ENCODE data around the gene CLHC1.

CLHC1 gene

DNA sequence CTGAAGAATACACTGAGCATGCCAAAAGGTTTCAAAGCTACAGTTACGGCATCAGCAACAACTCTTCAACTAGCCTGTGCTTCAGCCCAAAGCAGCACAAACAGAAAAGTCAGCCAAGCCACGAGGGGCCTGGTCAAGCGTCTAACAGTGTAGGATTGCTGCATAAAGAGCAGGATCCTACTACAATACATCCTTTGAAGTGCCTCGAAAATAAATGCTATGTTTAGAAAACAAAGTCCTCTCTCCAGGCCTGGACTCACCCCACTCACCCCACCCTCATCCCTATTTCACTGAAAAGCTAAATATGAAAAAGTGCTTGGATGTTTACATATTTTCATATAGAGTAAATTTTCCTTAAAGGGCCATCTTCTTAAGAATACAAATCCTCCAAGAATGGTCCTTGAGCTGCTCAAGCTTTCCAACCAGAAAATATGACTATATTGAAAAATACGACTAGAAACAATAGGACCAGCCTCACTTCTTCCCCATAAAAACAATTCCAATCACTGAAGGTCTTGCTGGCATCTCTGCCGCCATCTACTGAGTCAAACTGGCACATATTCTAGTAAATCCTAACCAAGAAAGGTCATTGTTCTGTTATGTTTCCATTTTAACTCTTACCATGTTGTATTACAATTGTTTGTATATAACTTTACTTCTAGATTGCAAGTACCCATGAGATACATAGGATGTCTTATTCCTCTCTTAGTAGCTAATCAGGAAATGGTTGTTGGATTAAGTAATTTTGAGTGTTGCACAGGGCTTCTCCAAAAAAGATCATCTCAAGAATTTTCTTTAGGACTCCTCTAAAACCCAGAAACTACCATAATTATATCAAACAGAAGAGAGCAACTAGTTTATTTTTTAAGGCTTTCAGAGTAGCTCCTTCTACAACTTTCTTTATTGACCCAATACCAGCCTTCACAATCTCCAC is 63.6 kb downstream of the CLHC1 start:
- no peaks in the 10 kb centered on the region for H3K9me3 ChIP-seq (ENCODE audit: insufficient read depth, low read depth, low read length)
- no peaks in the 10 kb centered on the region for H3K27me3 ChIP-seq (ENCODE audit: insufficient read depth, low read length)
- H3K4me1 ChIP-seq (ENCODE audit: insufficient read depth, low read length), result peaks cover 34% of the 10 kb centered on the region
- H3K36me3 ChIP-seq (ENCODE audit: insufficient read depth, low read length), result no peaks in the 10 kb centered on the region
- WGBS, result 55% methylated on average over 6 of the region's 6 CpGs
- no peak overlapping the region for H3K9ac ChIP-seq (ENCODE audit: low read depth, low read length)
- H3K4me3 ChIP-seq (ENCODE audit: low read length), result no peak overlapping the region
- H3K27ac ChIP-seq (ENCODE audit: low read depth, low read length), result peak overlapping the region; percentile 12; the same call in 1 of the 2 replicates

DNA sequence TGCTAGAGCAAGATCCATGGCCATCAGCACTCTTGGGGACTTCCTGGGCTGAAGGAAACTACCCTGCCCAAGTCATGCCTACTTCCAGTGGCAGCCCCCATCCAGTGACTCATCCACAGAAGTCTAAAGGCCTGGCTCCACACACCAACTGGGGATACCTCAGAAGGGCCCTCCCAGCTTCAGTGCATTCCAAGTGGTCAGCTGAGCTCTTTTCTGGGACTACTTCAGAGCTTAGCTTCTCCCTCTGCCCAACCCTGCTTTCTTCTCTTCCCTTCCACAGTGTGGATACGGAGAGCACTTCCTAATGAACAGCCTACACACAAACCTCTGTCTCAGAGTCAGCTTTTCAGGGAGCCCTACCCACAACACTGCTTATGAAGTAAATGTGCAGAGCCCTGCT is 66.5 kb downstream of the CLHC1 start:
- H3K27ac ChIP-seq (ENCODE audit: low read depth, low read length), result no peak overlapping the region
- whole genome bisulfite sequencing, result 91% methylated on average over 1 of the region's 1 CpG
- H3K4me1 ChIP-seq (ENCODE audit: insufficient read depth, low read length), result peaks cover 40% of the 10 kb centered on the region
- no peaks in the 10 kb centered on the region for H3K9me3 ChIP-seq (ENCODE audit: insufficient read depth, low read depth, low read length)
- H3K4me3 ChIP-seq (ENCODE audit: low read length), result no peak overlapping the region
- H3K36me3 ChIP-seq (ENCODE audit: insufficient read depth, low read length), result no peaks in the 10 kb centered on the region
- H3K27me3 ChIP-seq (ENCODE audit: insufficient read depth, low read length), result no peaks in the 10 kb centered on the region
- H3K9ac ChIP-seq (ENCODE audit: low read depth, low read length), result no peak overlapping the region

DNA sequence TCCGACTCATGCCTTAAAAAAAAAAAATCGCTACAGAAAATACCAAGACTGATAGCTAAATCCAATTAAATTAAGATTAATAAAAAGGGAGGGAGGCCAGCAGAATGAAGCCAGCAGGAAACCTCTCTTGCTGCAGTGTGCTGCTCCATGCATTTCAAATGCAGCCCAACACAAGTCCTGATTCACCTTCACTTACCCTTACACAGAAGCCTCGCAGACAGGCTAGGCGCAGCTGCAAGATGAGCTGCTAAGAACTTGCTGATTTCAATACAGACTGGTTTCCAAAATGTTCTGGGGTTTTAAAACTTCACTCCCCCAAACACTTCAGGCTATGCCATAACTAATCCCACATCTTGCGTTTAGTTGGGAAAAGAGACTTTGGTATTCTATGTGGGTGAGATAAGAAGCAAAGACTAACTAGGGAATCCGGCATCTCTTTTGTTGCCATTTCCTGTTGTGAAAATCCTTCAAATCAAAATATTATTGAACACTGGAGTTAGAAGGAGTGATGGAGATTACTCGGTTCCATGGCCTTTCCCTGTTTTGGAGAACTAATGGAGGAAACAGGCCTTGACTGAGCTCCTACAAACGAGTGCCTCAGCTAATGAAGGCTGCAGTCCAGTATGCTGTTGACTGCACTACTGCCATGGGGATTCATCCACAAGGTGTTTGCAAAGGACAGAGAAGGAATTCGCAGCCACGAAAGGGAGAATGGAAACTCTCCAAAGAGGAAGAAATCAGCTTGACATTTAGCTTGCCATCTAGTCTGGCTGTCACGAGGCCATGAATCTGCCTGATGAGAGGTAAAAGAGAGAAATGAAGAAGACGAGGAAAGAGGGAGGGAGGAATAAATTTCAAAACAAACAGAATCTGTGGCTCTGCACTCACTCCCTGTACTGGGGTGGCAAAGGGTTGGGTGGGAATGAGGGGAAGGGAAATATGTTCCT is 67.3 kb downstream of the CLHC1 start:
- H3K27me3 ChIP-seq (ENCODE audit: insufficient read depth, low read length), result no peaks in the 10 kb centered on the region
- WGBS, result 91% methylated on average over 10 of the region's 12 CpGs
- no peak overlapping the region for H3K27ac ChIP-seq (ENCODE audit: low read depth, low read length)
- H3K36me3 ChIP-seq (ENCODE audit: insufficient read depth, low read length), result no peaks in the 10 kb centered on the region
- H3K4me3 ChIP-seq (ENCODE audit: low read length), result no peak overlapping the region
- H3K9me3 ChIP-seq (ENCODE audit: insufficient read depth, low read depth, low read length), result no peaks in the 10 kb centered on the region
- H3K4me1 ChIP-seq (ENCODE audit: insufficient read depth, low read length), result peaks cover 40% of the 10 kb centered on the region
- H3K9ac ChIP-seq (ENCODE audit: low read depth, low read length), result no peak overlapping the region

DNA sequence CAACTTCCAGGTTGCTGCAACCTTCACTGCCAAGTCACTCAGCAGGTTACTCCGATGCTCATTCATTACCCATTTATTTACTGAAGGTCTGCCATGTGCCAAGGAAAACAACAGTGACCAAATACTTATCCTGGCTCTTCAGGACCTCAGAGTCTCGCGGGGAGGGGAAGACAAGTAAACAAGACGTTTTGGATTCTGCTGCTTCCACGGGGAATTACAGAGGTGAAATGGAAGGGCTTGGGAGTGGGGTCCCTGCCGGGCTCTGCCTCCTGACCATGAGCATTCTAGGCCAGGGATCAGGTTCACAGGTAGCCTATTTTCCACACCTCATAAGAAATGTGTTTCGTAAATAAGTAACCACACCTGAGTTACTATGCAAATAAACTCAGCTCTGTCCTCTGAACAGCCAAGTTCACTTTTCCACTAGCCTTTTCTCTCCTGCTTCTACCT is 68.1 kb downstream of the CLHC1 start:
- Histone ChIP-seq H3K27me3 (ENCODE audit: insufficient read depth, low read length) (no peaks in the 10 kb centered on the region), H3K4me3 (ENCODE audit: low read length) (no peak overlapping the region), H3K4me1 (ENCODE audit: insufficient read depth, low read length) (peaks cover 40% of the 10 kb centered on the region), H3K36me3 (ENCODE audit: insufficient read depth, low read length) (no peaks in the 10 kb centered on the region), H3K27ac (ENCODE audit: low read depth, low read length) (no peak overlapping the region), H3K9me3 (ENCODE audit: insufficient read depth, low read depth, low read length) (no peaks in the 10 kb centered on the region), H3K9ac (ENCODE audit: low read depth, low read length) (no peak overlapping the region)
- 81% methylated on average over 7 of the region's 7 CpGs for WGBS

DNA sequence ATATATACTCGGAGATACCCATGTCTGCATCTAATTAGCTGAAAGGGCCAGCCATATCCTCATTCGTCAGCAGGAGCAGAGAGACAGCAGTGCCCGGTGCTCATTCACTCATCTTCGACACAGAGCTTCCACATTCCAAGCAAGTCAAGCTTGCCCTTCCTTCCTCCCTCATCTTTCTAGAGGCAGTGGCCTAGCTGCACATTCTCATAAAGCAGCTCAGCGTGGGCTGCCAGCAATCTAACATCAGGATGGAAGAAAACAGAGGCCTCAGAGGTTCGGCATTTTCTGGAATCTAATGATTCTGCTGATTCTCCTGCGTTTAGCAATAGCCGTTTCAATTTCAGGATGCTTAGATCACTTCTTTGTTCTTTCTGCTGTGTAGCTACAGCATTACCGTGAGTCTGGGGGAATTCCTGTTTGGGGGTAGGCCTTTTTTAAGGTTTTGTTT is 68.8 kb downstream of the CLHC1 start:
- Histone ChIP-seq H3K4me3 (ENCODE audit: low read length) (no peak overlapping the region), H3K27ac (ENCODE audit: low read depth, low read length) (no peak overlapping the region), H3K36me3 (ENCODE audit: insufficient read depth, low read length) (no peaks in the 10 kb centered on the region), H3K4me1 (ENCODE audit: insufficient read depth, low read length) (peaks cover 38% of the 10 kb centered on the region), H3K9ac (ENCODE audit: low read depth, low read length) (no peak overlapping the region), H3K9me3 (ENCODE audit: insufficient read depth, low read depth, low read length) (no peaks in the 10 kb centered on the region), H3K27me3 (ENCODE audit: insufficient read depth, low read length) (no peaks in the 10 kb centered on the region)
- 84% methylated on average over 9 of the region's 9 CpGs for WGBS

DNA sequence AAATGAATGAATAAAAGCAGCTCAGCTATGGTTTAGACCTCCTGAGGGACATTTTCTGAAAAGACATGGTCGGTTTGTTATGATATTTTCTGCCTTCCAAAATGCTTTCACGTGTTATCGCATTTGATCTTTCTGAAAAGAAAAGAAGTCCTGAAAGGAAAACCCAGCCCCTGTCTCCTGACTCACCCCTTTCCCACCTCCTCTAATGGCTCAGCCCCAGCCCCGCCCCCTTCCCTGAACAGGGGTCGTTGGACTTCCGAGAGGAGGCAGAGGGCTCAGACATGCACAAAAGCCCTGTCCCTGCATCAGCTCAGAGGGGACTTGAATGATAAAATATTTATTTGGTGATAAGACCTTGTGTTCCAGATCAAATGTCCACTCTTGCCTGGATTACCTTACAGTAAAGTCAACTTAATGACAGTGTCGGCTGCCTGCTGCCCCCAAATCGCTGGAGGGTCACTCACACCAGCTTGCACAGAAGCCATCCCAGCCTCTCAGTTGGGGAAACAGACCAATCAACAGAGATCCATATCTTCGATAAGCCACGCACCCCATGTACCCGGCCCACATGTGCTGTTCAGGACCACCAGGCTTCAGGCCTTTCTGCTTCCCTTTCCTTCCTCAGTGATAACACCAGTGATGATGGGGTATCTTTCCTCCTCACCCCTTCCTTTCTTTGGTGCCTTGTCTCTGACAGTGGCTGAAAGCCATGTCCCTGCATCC is 69.6 kb downstream of the CLHC1 start:
- H3K9ac ChIP-seq (ENCODE audit: low read depth, low read length), result no peak overlapping the region
- H3K36me3 ChIP-seq (ENCODE audit: insufficient read depth, low read length), result no peaks in the 10 kb centered on the region
- WGBS, result 69% methylated on average over 11 of the region's 11 CpGs
- no peaks in the 10 kb centered on the region for H3K27me3 ChIP-seq (ENCODE audit: insufficient read depth, low read length)
- H3K4me1 ChIP-seq (ENCODE audit: insufficient read depth, low read length), result peaks cover 31% of the 10 kb centered on the region
- no peak overlapping the region for H3K27ac ChIP-seq (ENCODE audit: low read depth, low read length)
- no peaks in the 10 kb centered on the region for H3K9me3 ChIP-seq (ENCODE audit: insufficient read depth, low read depth, low read length)
- no peak overlapping the region for H3K4me3 ChIP-seq (ENCODE audit: low read length)

DNA sequence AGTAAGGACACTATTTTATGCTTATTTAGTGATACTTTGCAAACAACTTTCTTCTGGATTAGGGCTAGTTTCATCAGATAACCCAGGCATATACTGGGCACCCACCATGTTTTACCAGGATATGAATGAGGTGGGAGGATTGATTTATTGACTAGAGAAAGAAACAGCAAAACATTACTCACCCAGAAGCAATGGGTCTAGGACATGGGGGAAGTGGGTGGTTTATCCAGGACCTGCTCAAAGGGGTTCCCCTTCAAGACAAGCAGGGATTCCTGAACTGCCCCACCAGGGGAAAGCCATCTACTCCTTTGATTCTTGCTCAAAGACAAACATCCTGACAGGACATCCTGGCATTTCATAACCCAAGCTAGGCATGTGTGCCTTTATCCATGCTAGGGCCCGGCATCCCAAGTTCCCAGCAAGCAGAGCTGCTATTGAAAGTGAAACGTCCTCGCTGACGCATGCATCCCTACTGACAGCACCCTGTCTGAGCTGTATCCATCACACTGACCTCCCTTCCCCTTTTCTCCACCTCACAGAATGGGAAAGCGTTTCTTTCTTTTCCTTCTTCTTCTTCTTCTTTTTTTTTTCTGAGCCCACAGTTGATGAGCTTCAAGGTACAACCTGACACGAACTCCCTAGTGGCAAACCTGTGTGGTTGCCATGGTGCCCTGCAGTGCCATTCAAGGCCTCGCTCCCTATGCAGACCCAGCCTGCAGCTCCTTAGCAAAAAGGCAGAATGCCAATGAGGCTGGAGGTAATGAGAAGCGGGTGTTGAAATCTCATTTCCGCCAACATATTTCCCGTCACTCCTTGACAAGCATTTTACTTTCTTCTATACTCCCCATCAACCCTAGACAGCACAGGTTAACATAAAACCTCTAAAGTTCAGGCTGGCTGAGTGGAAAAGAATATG is 70.5 kb downstream of the CLHC1 start:
- 85% methylated on average over 10 of the region's 10 CpGs for WGBS
- Histone ChIP-seq H3K9me3 (ENCODE audit: insufficient read depth, low read depth, low read length) (no peaks in the 10 kb centered on the region), H3K4me1 (ENCODE audit: insufficient read depth, low read length) (peaks cover 34% of the 10 kb centered on the region), H3K27ac (ENCODE audit: low read depth, low read length) (no peak overlapping the region), H3K9ac (ENCODE audit: low read depth, low read length) (no peak overlapping the region), H3K4me3 (ENCODE audit: low read length) (no peak overlapping the region), H3K36me3 (ENCODE audit: insufficient read depth, low read length) (no peaks in the 10 kb centered on the region), H3K27me3 (ENCODE audit: insufficient read depth, low read length) (no peaks in the 10 kb centered on the region)

DNA sequence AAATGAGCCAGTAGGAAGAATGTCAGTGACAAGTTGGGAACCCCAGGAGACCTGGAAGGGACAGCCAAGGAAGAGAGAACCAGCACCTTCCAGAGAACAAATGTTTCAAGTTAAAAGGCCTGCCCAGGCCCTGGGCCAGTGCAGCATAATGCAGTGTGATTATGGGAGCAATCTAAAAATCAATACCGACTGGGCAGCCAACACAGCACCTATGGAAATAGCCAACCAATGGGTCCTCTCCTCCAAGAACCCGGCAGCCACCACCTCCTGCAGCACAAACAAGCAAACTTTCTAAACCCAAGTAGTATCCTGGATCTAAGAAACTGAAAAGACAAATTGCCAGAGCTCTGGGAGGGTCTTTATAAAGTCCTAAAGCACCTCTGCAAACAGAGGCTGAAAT is 71.7 kb downstream of the CLHC1 start:
- Histone ChIP-seq H3K9me3 (ENCODE audit: insufficient read depth, low read depth, low read length) (no peaks in the 10 kb centered on the region), H3K4me3 (ENCODE audit: low read length) (no peak overlapping the region), H3K27ac (ENCODE audit: low read depth, low read length) (no peak overlapping the region), H3K9ac (ENCODE audit: low read depth, low read length) (no peak overlapping the region), H3K27me3 (ENCODE audit: insufficient read depth, low read length) (no peaks in the 10 kb centered on the region), H3K36me3 (ENCODE audit: insufficient read depth, low read length) (no peaks in the 10 kb centered on the region), H3K4me1 (ENCODE audit: insufficient read depth, low read length) (peaks cover 44% of the 10 kb centered on the region)
- WGBS, result 87% methylated on average over 2 of the region's 2 CpGs

DNA sequence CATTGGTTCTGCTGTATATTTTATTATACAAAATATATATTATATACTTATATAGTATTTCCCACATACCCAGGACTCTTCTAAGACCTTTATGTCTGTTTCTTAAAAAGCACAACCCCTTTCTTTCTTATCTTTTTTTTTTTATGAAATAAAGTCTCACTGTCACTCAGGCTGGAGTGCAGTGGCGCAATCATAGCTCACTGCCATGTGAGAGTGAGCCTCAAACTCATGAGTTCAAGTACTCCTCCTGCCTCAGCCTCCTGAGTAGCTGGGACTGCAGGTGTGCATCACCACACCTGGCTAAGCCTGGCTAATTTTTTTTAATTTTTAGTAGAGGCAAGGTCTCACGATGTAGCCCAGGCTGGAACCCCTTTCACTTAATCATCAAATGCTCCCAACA is 72.3 kb downstream of the CLHC1 start:
- H3K4me3 ChIP-seq (ENCODE audit: low read length), result no peak overlapping the region
- 90% methylated on average over 2 of the region's 2 CpGs for WGBS
- H3K9me3 ChIP-seq (ENCODE audit: insufficient read depth, low read depth, low read length), result no peaks in the 10 kb centered on the region
- no peaks in the 10 kb centered on the region for H3K36me3 ChIP-seq (ENCODE audit: insufficient read depth, low read length)
- H3K9ac ChIP-seq (ENCODE audit: low read depth, low read length), result no peak overlapping the region
- peaks cover 40% of the 10 kb centered on the region for H3K4me1 ChIP-seq (ENCODE audit: insufficient read depth, low read length)
- no peaks in the 10 kb centered on the region for H3K27me3 ChIP-seq (ENCODE audit: insufficient read depth, low read length)
- no peak overlapping the region for H3K27ac ChIP-seq (ENCODE audit: low read depth, low read length)

DNA sequence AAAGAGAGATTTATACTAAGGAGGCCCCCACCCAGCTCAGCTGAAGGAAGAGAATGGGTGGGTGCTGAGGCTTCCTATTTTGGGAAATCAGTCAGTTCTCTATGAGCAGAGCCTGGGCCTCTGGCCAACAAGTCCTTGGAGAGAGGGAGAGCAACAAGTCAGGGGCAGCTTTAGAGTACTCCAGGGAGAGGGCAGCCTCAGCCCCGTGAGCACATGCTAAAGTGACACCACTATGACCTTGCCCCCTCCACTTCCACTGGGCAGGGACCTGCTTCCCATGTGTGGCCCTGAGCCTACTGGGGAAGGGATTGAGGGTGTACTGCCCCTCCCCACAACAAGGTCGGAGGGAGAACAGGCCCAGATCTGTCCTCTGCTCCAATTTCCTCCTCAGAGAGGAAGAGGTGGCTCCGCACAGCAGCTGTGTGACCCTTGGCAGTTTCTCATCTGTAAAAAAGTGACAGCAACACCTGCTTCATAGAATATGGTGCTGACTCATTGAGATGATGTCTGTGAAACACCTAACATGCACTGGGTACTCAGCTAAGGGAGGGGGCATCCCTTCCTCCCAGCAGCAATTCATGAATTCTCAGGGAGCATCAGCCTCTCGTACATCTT is 72.9 kb downstream of the CLHC1 start:
- H3K4me3 ChIP-seq (ENCODE audit: low read length), result no peak overlapping the region
- H3K4me1 ChIP-seq (ENCODE audit: insufficient read depth, low read length), result peaks cover 34% of the 10 kb centered on the region
- no peaks in the 10 kb centered on the region for H3K27me3 ChIP-seq (ENCODE audit: insufficient read depth, low read length)
- no peaks in the 10 kb centered on the region for H3K36me3 ChIP-seq (ENCODE audit: insufficient read depth, low read length)
- 85% methylated on average over 4 of the region's 4 CpGs for WGBS
- H3K27ac ChIP-seq (ENCODE audit: low read depth, low read length), result no peak overlapping the region
- no peaks in the 10 kb centered on the region for H3K9me3 ChIP-seq (ENCODE audit: insufficient read depth, low read depth, low read length)
- H3K9ac ChIP-seq (ENCODE audit: low read depth, low read length), result no peak overlapping the region

All from HUES64 (cell line).